Pancreas (tissue), 10 donors: ENCODE measurements around the gene CXXC1. TPM values are rescaled to one million over a fixed set of nuclear protein-coding genes. Genes with fewer than 3 reads are reported as not detected.
A peak's percentile ranks its signal among the peaks of the same experiment; 100 is the strongest.

Experiments used
- ATAC-seq, 4 donors: fragments of 200-7000 bp; cut with Tn5 transposase; one replicate each; pipeline versions ENCODE4 v1.8.0 to v1.9.1; 2020; ENCODE audit warnings: mild to moderate bottlenecking in 4 of 4, moderate library complexity in 4 of 4
- DNase-seq, 6 donors: peaks; one replicate each; pipeline ENCODE4 v3.0.0-alpha.2; 2020
- FAIRE-seq: peaks from 2 replicates; lab custom pipeline; 2012; peaks lifted over from hg19 to GRCh38; lab: Jason Lieb, UNC
- H3K27ac ChIP-seq, 4 donors: fragments of 200-600 bp; sonication (generic); 1 replicate in 3 of 4; 2 replicates in 1 of 4; pipeline versions ENCODE4 v1.5.0 to v1.8.0; 2020
- H3K27me3 ChIP-seq, 4 donors: fragments of 200-600 bp; one replicate each; pipeline ENCODE4 v1.8.0; 2021
- H3K36me3 ChIP-seq, 3 donors: fragments of 200-600 bp; sonication (generic) in 1 of 3; one replicate each; pipeline versions ENCODE4 v1.5.0 to v1.8.0; 2020 to 2021
- H3K4me1 ChIP-seq, 3 donors: fragments of 200-600 bp; one replicate each; pipeline ENCODE4 v1.8.0; 2021
- H3K4me3 ChIP-seq, 4 donors: fragments of 200-600 bp; sonication (generic) in 2 of 4; one replicate each; pipeline versions ENCODE4 v1.5.0 to v1.8.0; 2020 to 2021
- H3K9me3 ChIP-seq, 4 donors: fragments of 200-600 bp; one replicate each; pipeline ENCODE4 v1.8.0; 2021
- CTCF ChIP-seq, 4 donors: fragments of 200-600 bp; sonication (generic) in 3 of 4; IDR thresholded peaks; one replicate each; pipeline versions ENCODE4 v1.5.0 to v1.8.0; 2021; ENCODE audit warnings: antibody characterized with exemption in 4 of 4
- WGBS, 2 donors: extraction: QIAGEN DNeasy Blood & Tissue Kit; methylation state at CpG; one replicate each; pipeline ENCODE4 v1.1.7; 2013; 5-methylcytosine and 5-hydroxymethylcytosine counted together
- intact Hi-C, 3 donors: fragments of 100-400 bp; cut with DNase I; formaldehyde crosslinking; loops; one replicate each; pipeline versions ENCODE4 v1.11.1 to v1.14.2; 2022
- polyA plus RNA-seq, 2 donors: library from polyadenylated mRNA; stranded (reverse); fragments of 200-250 nt; gene quantifications; one replicate each; pipeline ENCODE4 v1.2.3, GENCODE V29; 2013
- total RNA-seq, 6 donors: library from RNA; stranded (reverse); fragmentation: NEBNext Ultra II Directional in 4 of 6; extraction: Animal tissue kit (Norgen Biotek cat#: 25700) in 4 of 6; gene quantifications; one replicate each; pipeline versions ENCODE4 v1.2.1 to v1.2.4, GENCODE V29; 2021 to 2023
- donor health status: healthy with polysubstance abuse.
- donor health status: DM: no; HTN: no; CAD: no; lungs with moderate emphysema.
- donor health status: DM: no; HTN: no; CAD: no.
- donor health status: control.
- donor health status: control.
- donor health status: Bipolar disorder and iron deficiency.
- donor health status: DM: yes; HTN: yes; CAD: no.
- donor health status: DM: no; HTN: no; CAD: no.
- donor health status: DM: no; HTN: no; CAD: no.
- donor health status: DM: yes; HTN: yes; CAD: no.

The CXXC1 gene
- total and polyA plus RNA-seq, 8 donors: 39.6 to 245 (median 62.1) TPM

DNA sequence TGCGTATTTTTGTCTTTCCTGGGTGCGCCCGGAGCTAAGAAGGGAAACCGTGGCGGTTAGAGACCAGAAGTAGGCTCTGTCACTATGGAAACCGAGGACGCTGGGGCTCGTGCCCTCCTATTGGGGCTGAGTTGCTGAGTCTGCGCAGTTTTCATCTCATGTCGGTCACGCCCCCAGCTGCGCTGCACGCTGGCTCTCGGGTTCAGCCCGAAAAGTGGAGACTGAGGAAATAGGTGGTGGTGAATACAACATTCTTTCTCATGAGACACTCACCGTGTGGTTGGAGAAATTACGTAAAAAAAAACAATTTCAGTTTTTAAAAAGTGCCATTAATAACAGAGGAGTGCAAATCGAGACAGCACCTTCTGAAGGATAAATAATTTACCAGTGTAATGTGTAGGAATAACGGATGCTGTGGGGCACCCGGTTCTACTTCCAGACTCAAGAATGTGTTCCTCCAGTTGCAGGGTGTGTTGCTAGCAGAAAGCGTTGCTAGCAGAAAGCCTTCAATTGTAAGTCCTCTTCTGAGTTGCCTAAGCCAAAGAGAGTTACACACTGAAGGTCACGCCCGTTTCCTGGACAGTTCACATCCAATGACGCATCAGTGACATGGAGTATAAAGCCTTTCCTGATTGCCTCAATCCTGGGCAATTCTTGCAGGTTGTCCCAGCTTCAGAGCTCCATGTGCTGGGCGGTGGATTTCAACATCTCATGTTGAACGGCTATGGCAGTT, 20.4 kb upstream of the CXXC1 start:
- intact Hi-C loops: no loop called here
- Histone ChIP-seq H3K4me3 (peak overlapping the region; percentile 19 to 53 (median 29)), H3K27me3 (no peaks in the 10 kb centered on the region), H3K36me3 (no peaks in the 10 kb centered on the region), H3K4me1 (peaks cover 0 to 11% (median 0%) of the 10 kb centered on the region in 3 donors), H3K27ac (no peak overlapping the region), H3K9me3 (no peaks in the 10 kb centered on the region)
- peak; percentile 84 to 95 (median 90) for DNase-seq
- 2 to 3% methylated on average over 26 of the region's 26 CpGs for WGBS, 2 donors
- no peak for TF ChIP-seq CTCF (IDR thresholded peaks at IDR 0.05)
- ATAC-seq: peak; percentile 97 to 99 (median 98)
- no peak for FAIRE-seq

GRCh38 chr18:50307400-50307737, 19.9 kb upstream of the CXXC1 start:
- no peaks in the 10 kb centered on the region for H3K27me3 ChIP-seq
- ATAC-seq: no peak
- TF ChIP-seq CTCF (IDR thresholded peaks at IDR 0.05): no peak
- H3K36me3 ChIP-seq: no peaks in the 10 kb centered on the region
- 2 to 3% methylated on average over 8 of the region's 8 CpGs for WGBS, 2 donors
- DNase-seq: no peak
- peaks cover 0 to 11% (median 0%) of the 10 kb centered on the region in 3 donors for H3K4me1 ChIP-seq
- FAIRE-seq: no peak
- H3K27ac ChIP-seq: no peak overlapping the region
- H3K4me3 ChIP-seq: peak overlapping the region; percentile 19 to 53 (median 29)
- no peaks in the 10 kb centered on the region for H3K9me3 ChIP-seq
- intact Hi-C loops: no loop called here

GRCh38 chr18:50306944-50307343, 19.5 kb upstream of the CXXC1 start:
- Histone ChIP-seq H3K36me3 (no peaks in the 10 kb centered on the region), H3K9me3 (no peaks in the 10 kb centered on the region), H3K4me3 (peak overlapping the region in 1 of 4 donors; percentile 53), H3K27ac (no peak overlapping the region), H3K4me1 (peaks cover 0 to 11% (median 0%) of the 10 kb centered on the region in 3 donors), H3K27me3 (no peaks in the 10 kb centered on the region)
- 58 to 61% methylated on average over 8 of the region's 8 CpGs for WGBS, 2 donors
- FAIRE-seq: no peak
- TF ChIP-seq CTCF (IDR thresholded peaks at IDR 0.05): no peak
- ATAC-seq: peak in 1 of 4 donors; percentile 24
- intact Hi-C loops: no loop called here
- DNase-seq: peak in 1 of 6 donors; percentile 20

DNA sequence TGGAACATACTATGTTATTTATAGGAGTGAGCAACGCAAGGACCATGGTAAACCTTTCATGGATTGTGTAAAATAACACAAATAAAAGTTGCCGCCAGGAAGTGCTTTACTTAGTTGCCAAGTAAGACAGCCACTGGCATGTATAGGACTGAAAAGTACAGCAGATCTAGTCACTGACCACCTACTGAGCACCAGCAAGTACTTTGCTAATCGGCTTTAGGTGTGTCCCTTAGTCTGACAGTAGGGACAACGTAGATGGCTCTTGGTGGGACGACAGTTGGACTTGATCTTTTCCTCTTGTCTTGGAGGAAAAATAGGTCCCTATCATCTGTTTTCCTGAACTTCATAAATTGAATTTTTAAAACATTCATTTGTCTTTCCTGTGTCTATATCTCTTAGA, 13.6 kb upstream of the CXXC1 start:
- H3K4me1 ChIP-seq: no peaks in the 10 kb centered on the region
- intact Hi-C loops: no loop called here
- H3K27me3 ChIP-seq: no peaks in the 10 kb centered on the region
- no peak for DNase-seq
- TF ChIP-seq CTCF (IDR thresholded peaks at IDR 0.05): no peak
- ATAC-seq: no peak
- no peaks in the 10 kb centered on the region for H3K9me3 ChIP-seq
- H3K4me3 ChIP-seq: no peak overlapping the region
- no peaks in the 10 kb centered on the region for H3K36me3 ChIP-seq
- 63 to 69% methylated on average over 5 of the region's 5 CpGs for WGBS, 2 donors
- no peak overlapping the region for H3K27ac ChIP-seq
- no peak for FAIRE-seq
